IPS DF 6.9 (cell line): ENCODE results near the gene ATP2C2.

Experiments used
- DNase-seq: peaks from one replicate; pipeline ENCODE4 v3.0.0-alpha.2; 2013; ENCODE audit warnings: low read depth, low spot score
- H3K27ac ChIP-seq: one replicate; pipeline ENCODE4 v1.5.1; 2013; ENCODE audit warnings: low read length, control low read depth
- H3K27me3 ChIP-seq: 2 replicates; pipeline ENCODE4 v1.6.1; 2013; ENCODE audit warnings: mild to moderate bottlenecking, low read length; ENCODE audit not compliant: control insufficient read depth, insufficient read depth
- H3K36me3 ChIP-seq: 2 replicates; pipeline ENCODE4 v1.6.1; 2013; ENCODE audit warnings: low read length; ENCODE audit not compliant: control insufficient read depth, insufficient read depth
- H3K4me1 ChIP-seq: 2 replicates; pipeline ENCODE4 v1.6.1; 2013; ENCODE audit warnings: low read length; ENCODE audit not compliant: control insufficient read depth, insufficient read depth
- H3K4me3 ChIP-seq: 2 replicates; pipeline ENCODE4 v1.5.1; 2013; ENCODE audit warnings: mild to moderate bottlenecking, low read length
- H3K9me3 ChIP-seq: 2 replicates; pipeline ENCODE4 v1.6.1; 2013; ENCODE audit warnings: low read length, inconsistent platforms; ENCODE audit not compliant: control insufficient read depth, insufficient read depth
- WGBS: extraction: QIAGEN DNeasy Blood & Tissue Kit; methylation state at CpG from one replicate; pipeline ENCODE4 v1.1.7; 2013; ENCODE audit warnings: mixed read lengths, missing lambda C conversion rate; ENCODE audit not compliant: insufficient read length, insufficient coverage; 5-methylcytosine and 5-hydroxymethylcytosine counted together

ATP2C2 gene

GRCh38 chr16:84484579-84485254, 116.4 kb downstream of the ATP2C2 start:
- H3K27ac ChIP-seq = no peak overlapping the region
- no peaks in the 10 kb centered on the region for H3K36me3 ChIP-seq
- H3K9me3 ChIP-seq = no peaks in the 10 kb centered on the region
- WGBS = no CpG with 5 or more reads among the region's 15 CpGs
- peak; percentile 39 for DNase-seq
- no peaks in the 10 kb centered on the region for H3K27me3 ChIP-seq
- H3K4me3 ChIP-seq = no peak overlapping the region
- H3K4me1 ChIP-seq = no peaks in the 10 kb centered on the region

- Histone ChIP-seq H3K36me3 (no peaks in the 10 kb centered on the region), H3K27me3 (no peaks in the 10 kb centered on the region)
- WGBS = no CpG with 5 or more reads among the region's 16 CpGs
Measured at GRCh38 chr16:84485255-84486010, 117.1 kb downstream of the ATP2C2 start.

GRCh38 chr16:84486126-84486525, 117.8 kb downstream of the ATP2C2 start:
- no peaks in the 10 kb centered on the region for H3K27me3 ChIP-seq
- H3K9me3 ChIP-seq = no peaks in the 10 kb centered on the region
- no CpG with 5 or more reads among the region's 14 CpGs for WGBS
- no peaks in the 10 kb centered on the region for H3K36me3 ChIP-seq
- no peak overlapping the region for H3K4me3 ChIP-seq
- no peak for DNase-seq
- no peak overlapping the region for H3K27ac ChIP-seq
- no peaks in the 10 kb centered on the region for H3K4me1 ChIP-seq

More at GRCh38 chr16:84485255-84486010, 117.1 kb downstream of the ATP2C2 start:
- Histone ChIP-seq H3K4me3 (no peak overlapping the region), H3K27ac (no peak overlapping the region), H3K9me3 (no peaks in the 10 kb centered on the region), H3K4me1 (no peaks in the 10 kb centered on the region)
- DNase-seq = no peak

- no peak for DNase-seq
- no peaks in the 10 kb centered on the region for H3K4me1 ChIP-seq
- WGBS = no CpG with 5 or more reads among the region's 17 CpGs
- no peaks in the 10 kb centered on the region for H3K9me3 ChIP-seq
- no peaks in the 10 kb centered on the region for H3K36me3 ChIP-seq
- H3K27me3 ChIP-seq = no peaks in the 10 kb centered on the region
- H3K4me3 ChIP-seq = no peak overlapping the region
- no peak overlapping the region for H3K27ac ChIP-seq
Measured at GRCh38 chr16:84486551-84487235, 118.4 kb downstream of the ATP2C2 start.

GRCh38 chr16:84487358-84487757, 119.0 kb downstream of the ATP2C2 start:
- no peak overlapping the region for H3K4me3 ChIP-seq
- no CpG with 5 or more reads among the region's 8 CpGs for WGBS
- H3K9me3 ChIP-seq = no peaks in the 10 kb centered on the region
- H3K36me3 ChIP-seq = no peaks in the 10 kb centered on the region
- no peaks in the 10 kb centered on the region for H3K27me3 ChIP-seq
- H3K4me1 ChIP-seq = no peaks in the 10 kb centered on the region
- H3K27ac ChIP-seq = no peak overlapping the region
- DNase-seq = no peak

- WGBS = no CpG with 5 or more reads among the region's 8 CpGs
- H3K9me3 ChIP-seq = peaks cover 2% of the 10 kb centered on the region
Measured at GRCh38 chr16:84489131-84489530, 120.8 kb downstream of the ATP2C2 start.

GRCh38 chr16:84495506-84495905, 127.2 kb downstream of the ATP2C2 start:
- Histone ChIP-seq H3K4me1 (no peaks in the 10 kb centered on the region; the same call in 1 of the 2 replicates), H3K36me3 (peaks cover 9% of the 10 kb centered on the region; the same call in 1 of the 2 replicates), H3K27ac (no peak overlapping the region), H3K9me3 (peaks cover 2% of the 10 kb centered on the region), H3K4me3 (no peak overlapping the region), H3K27me3 (no peaks in the 10 kb centered on the region)
- WGBS = no CpG with 5 or more reads among the region's 11 CpGs
- no peak for DNase-seq

More at GRCh38 chr16:84489131-84489530, 120.8 kb downstream of the ATP2C2 start:
- no peaks in the 10 kb centered on the region for H3K27me3 ChIP-seq
- DNase-seq = no peak
- no peak overlapping the region for H3K4me3 ChIP-seq
- H3K36me3 ChIP-seq = no peaks in the 10 kb centered on the region; the same call in 1 of the 2 replicates
- no peak overlapping the region for H3K27ac ChIP-seq
- H3K4me1 ChIP-seq = no peaks in the 10 kb centered on the region

GRCh38 chr16:84496991-84497390, 128.7 kb downstream of the ATP2C2 start:
- Histone ChIP-seq H3K36me3 (peaks cover 9% of the 10 kb centered on the region; the same call in 1 of the 2 replicates), H3K4me1 (no peaks in the 10 kb centered on the region; the same call in 1 of the 2 replicates), H3K27me3 (no peaks in the 10 kb centered on the region), H3K9me3 (peaks cover 2% of the 10 kb centered on the region), H3K4me3 (no peak overlapping the region), H3K27ac (no peak overlapping the region)
- DNase-seq = no peak
- WGBS = no CpG with 5 or more reads among the region's 3 CpGs

GRCh38 chr16:84497418-84498222, 129.3 kb downstream of the ATP2C2 start:
- no peak for DNase-seq
- Histone ChIP-seq H3K27ac (no peak overlapping the region), H3K4me1 (no peaks in the 10 kb centered on the region; the same call in 1 of the 2 replicates), H3K36me3 (peaks cover 9% of the 10 kb centered on the region; the same call in 1 of the 2 replicates), H3K27me3 (no peaks in the 10 kb centered on the region), H3K4me3 (no peak overlapping the region), H3K9me3 (peaks cover 2% of the 10 kb centered on the region)
- WGBS = no CpG with 5 or more reads among the region's 18 CpGs

- Histone ChIP-seq H3K4me1 (no peaks in the 10 kb centered on the region; the same call in 1 of the 2 replicates), H3K27me3 (no peaks in the 10 kb centered on the region), H3K9me3 (peaks cover 2% of the 10 kb centered on the region), H3K27ac (no peak overlapping the region), H3K36me3 (peaks cover 9% of the 10 kb centered on the region; the same call in 1 of the 2 replicates), H3K4me3 (no peak overlapping the region)
- no peak for DNase-seq
- no CpG with 5 or more reads among the region's 2 CpGs for WGBS
Measured at GRCh38 chr16:84498223-84498610, 129.9 kb downstream of the ATP2C2 start.
